ENCODE measurements around the gene FEZF2.

The FEZF2 gene

DNA sequence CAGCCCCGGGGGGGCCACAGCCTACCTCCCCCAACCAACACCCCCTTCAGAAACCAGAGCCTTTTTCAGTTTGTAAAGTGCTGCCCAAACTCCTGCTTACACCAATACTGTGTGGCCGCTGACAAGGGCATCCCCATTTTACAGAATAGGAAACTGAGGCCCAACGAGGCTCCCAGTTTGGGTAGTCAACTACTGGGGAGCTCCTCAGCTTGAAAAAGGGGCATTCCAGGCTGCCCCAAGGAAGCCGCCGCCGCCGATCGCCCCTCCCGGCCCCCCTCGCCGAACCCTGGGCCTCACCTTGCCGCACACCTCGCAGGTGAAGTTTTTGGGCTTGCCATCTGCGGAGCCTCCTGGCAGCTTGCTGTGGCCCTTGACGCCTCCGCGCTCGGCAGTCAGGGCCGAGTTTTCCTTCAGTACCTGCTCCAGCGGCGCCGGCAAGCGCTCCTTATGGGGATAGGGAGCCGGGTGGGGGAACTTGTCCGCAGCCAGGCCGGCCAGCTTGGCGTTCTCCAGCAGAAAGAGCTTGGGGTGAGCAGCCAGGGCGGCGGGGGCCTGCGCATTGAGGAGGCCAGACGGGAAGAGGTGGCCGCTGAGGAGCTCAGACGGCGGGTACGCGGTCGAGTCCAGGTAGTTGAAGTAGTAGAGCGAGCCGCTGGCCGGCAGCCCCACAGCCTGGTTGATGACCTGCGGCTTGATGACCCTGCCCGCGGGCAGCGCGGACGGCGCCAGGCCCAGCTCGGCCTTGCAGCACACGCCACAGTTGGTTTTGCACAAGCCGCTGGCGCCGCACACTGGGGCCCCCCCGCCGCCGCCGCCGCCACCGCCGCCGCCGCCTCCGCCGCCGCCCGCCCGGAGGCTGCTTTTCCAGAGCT lies 1.4 kb downstream of the FEZF2 start:
- no peak for DNase-seq

DNA sequence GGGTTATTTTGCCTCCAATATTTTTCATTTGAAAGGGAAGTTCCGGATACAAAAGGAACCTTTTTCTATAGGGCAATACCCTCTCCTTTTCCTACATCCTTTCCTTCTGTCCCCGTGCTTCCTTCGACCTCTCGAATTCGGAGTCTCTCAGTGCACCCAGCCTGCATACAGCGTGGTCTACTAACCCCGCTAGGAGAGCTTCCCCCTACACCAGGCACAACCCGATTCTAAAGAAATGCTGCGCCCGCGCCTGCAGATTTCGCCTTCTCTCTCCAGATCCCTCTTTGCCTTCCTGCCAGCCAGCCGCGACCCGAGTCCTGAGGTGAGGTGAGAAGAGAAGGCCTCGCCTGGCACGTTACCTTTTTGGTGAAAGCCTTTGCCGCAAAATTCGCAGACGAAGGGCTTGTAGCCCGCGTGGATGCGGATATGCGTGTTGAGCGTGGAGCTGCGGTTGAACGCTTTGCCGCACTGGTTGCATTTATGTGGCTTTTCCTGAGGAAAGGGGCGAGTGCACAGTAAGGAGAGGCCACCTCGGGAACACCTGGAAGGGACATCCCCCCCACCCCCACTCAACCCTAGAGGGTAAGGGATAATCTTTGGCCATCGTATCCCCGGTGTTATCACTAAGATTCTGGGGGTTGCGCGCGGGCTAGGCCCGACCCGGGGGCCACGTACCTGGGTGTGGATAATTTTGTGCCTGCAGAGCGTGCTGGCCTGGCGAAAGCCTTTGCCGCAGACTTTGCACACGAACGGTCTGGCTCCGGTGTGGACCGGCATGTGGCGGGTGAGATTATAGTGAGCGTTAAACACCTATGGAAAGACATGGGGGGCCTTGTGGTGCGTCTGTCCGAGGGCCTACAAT lies 2.3 kb downstream of the FEZF2 start:
- DNase-seq = no peak

DNA sequence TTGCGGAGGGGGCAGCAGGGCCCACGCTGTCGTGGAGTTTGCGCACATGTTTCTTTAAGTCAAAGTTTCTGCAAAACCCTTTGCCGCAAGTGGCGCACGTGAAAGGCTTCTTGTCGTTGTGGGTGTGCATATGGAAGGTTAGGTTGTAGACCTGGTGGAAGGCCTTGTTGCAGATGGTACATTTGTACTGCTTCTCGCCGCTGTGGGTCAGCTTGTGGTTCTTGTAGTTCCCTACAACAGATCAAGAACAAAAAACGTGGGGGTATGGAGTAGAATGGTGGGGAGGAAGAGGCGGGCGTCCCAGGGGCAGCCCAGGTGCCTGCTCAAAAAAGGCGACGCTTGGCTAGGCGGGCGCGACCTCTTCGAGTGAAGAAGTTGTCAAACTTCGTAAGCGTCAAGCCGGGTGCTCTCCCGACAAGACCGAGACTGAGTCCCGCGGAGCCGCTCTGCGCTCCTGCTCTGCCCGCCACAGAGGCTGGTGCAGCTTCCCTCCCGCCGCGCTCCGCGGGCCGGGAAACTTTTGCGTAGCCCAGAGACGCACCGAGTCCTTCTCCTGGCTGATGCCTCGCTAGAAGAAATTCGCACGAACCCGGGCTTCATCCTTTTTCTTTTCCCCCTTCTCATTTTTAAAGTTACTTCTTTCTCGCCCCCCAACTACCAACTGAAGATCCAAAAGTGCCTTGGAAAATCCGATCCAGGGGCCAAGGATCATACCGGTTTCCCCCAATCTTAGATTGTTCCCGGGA lies 3.1 kb downstream of the FEZF2 start:
- DNase-seq = no peak

DNA sequence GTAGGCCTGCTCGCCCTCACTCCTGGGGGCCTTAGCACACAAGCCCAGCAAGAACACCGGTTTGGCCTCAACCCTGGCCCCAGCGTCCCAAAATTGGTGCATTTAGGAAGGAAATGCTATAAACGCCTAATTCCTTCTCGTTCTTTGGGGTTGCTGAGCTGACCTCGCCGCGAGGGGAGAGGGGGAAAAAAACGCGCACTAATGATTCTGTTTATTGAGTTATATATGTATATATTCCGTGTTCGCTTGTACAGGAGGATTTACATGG lies 3.9 kb downstream of the FEZF2 start:
- DNase-seq = no peak

DNA sequence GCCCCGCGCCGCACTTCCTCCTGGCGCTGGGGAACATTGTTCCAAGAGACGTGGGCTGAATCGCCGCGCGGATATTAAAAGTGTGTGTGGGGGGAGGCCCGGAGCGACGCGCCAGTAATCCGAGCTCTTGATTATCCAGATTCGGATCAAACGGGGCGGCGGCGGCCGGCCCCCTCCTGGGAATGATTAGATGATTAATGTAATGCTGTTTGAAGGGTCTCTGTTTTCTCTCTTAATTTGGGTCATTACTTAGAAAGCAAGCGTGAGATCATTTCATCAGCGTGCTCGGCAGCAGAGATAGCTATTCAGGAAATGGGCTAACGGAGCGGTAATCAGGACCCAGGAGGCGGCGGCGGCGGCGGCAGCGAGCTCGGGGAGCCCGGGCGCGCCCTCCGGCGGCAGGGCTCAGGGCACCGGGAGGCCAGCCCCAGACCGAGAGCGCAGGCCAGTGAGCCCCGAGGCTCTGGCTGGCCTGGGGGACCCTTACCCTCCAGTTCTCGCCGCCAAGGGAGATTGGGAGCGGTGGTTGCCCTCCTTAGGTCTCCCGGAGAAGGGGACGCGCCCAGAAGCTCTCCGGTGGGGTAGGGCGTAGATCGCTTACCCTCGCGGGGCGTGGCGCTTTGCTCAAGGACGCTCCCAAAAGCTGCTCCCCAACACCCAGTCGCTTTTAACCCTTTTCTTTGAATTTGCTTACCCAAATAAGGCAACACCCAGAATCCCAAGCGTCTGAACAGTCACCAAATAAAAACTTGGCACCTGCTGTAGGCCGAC lies 4.5 kb downstream of the FEZF2 start:
- DNase-seq = no peak

DNA sequence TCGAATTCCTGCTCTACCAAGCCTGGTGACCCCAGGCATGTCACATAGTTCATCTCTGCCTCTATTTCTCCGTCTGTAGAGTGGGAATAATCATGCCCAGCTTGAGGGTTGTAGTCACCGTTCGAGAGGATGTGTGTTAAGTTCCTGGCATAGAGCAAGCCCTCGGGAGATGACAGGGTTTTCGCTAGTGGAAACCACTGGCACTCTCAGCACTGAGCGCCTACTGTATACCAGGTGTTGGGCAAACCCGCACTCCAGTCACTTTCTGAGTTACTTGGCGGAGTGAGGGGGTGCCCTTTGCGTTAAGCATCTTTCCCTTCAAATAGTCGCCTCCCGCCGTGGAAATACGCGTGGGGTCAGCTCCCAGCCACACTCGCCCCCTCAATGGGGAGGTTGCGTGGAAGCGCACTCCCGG lies 5.1 kb downstream of the FEZF2 start:
- no peak for DNase-seq

DNA sequence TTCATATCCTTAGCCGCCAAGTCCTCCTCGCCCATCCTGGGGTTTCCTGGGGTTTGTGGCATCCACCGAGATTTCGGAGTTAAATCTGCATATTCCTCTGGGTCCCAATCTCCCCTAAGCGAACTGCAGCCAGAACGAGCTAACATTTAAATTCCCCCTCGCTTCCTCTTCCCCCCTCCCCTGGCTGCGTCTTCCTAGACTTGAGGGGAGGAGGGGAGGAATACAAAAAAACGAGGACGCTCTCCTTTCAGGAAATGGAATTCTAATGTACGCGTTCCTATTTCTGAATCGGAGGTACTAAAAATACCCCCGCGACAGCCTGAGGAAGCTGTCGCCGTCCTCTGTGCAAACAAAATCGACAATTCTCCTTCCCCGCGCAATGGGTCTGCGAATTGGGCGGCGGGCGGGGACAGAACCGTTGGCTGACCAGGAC lies 5.6 kb downstream of the FEZF2 start:
- DNase-seq = no peak

DNA sequence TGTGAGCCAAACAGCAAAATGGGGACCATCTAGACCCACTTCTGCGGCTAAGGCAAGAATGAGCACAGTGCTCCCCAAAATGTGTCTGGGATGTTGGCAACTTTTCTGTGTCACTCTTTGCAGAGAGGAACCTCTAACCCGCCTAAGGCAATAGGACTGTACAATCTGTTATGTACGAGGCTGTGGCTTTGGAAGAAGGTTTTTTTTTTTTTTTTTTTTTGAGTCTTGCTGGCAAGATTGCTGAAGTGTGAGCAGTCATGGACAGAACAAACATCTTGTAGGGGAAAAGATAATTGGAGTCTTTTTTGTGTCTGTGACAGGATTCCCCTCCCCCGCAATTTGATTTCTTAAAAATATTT lies 7.2 kb downstream of the FEZF2 start:
- DNase-seq = no peak

DNA sequence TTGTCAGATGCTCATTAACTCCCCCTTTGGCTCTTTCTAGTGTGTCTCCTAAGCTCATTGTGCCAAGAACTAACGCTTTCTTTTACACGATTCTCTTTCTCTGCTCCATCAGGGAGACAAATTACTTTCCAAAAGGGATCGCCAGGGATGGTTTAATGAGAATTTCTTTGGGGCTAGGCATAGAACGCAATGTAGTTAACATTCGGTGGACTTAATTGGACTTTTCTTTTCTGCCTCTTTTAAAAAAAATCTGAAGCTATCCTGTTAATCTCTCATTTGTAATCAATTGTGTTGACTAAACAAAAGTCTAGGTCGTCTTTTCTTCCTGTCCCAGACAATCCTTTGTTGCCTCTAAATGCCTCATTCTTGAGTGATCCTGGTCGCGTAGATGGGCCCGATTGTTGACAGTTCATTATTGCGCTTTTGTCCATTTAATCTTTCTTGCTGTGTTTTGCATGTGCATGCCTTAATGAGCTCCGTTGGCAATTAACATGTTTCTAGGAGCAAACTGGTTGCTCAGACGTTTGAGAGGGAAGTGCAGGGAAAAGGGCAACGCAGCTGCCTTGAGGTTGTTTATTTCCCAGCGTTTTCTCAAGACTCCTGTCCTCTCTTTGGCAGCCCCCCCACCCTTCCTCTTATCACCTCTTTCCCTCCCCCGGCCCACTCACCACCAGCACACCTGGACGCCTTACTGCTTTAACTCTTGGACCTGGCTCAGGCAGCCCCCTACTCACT lies 7.8 kb downstream of the FEZF2 start:
- DNase-seq = no peak

DNA sequence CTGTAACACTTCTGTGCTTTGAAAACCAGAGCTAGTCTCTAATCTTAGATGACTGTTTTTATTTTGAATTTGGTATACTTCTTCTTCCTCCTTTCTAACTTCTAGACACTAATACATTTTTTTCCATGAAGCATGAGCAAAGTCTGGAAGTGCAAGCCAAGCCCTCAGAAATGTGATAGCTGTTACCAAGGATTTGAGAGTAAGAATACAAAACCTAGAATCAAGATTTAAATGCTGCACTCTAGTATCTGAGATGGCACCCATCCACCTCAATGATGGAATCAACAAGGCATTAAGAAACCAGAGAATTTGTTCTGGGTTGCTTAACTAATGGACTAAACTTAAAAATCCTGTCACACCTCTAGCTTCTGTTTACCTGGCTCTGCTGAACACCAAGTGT lies 9.2 kb downstream of the FEZF2 start:
- DNase-seq = no peak

DNA sequence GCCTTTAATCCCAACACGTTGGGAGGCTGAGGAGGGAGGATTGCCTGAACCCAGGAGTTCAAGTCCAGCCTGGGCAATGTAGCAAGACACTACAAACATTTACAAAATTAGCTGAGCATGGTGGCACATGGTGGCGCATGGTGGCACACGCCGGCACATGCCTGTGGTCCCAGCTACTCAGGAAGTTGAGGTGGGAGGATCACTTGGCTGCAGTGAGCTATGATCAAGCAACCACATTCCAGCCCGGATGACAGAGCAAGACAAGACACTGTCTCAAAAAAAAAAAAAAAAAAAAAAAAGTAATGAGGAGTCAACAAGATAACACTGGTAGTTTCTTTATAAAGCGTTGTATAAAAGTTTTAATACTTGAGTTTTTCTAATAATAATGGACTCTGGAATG lies 10.1 kb downstream of the FEZF2 start:
- DNase-seq = no peak

DNA sequence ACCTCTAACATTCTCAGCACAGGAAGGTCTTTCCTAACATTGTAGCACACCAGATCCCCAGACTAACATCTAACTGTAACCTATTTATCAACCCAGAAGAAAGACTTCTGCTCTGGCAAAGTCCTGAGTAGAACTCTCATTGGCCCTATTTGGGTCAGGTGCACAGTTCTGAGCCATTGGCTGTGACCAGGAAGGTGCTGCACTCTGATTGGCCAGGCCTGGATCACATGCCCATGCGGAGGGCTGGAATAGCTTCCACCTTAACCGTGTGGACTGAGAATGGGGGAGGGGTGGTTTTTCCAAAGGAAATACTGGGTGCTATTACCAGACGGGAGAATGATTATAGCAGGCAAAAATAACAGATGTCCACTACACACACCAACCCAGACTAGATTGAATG lies 11.5 kb downstream of the FEZF2 start:
- no peak for DNase-seq

DNA sequence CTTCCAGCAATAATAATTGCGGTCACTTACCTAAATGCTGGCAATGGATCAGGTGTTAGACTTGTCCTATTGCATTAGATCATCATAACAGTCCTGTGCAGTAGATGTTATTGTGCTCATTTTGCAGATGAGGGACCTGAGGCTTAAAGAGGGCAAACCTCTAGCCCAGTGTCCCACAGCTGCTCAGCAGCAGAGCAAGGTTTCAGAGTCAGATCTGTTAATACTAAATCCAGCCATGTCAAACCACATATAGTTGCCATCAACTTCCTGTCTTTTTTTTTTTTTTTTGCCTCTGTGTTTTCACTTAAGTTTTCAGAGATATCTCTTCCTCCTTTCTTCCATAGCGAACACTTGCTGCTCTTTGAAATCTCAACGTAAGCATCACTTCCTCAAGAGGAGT lies 12.1 kb downstream of the FEZF2 start:
- DNase-seq = no peak

DNA sequence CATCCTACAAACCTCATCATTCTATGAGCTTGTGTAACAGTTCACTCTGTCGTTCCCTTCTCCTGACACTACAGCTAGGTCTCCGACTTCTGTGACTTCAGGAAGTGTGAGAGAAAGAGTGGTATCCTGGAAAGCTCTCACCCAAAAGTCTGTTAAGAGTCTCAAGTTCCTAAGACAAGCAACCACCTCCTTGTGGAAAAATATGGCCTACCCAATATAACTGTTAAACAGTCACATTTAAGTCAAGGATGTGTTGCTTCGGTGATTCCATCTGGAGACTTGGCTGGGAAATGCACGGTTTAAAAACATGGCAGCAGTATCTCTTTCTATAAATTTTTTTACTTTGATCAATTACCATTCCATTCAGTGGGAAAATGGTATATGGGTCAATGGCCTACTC lies 13.8 kb downstream of the FEZF2 start:
- DNase-seq = no peak

DNA sequence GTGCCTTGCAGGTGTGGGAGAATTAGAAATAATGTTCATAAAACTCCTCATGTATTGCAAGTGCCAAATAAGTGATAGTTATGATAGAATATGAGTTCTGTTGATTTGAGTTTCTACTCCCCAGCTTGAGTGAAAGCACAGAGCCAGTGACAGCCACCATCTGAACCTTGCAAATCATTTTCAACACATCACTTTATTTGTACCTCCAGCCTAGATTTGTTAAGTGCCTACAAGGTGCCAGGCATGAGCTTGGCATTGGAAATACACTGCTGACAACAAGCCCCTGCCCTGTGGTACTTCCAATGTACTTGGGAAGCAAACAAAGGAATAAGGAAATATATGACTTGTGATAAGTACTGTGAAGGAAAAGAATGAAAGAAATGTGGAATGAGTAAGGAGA lies 17.0 kb downstream of the FEZF2 start:
- no peak for DNase-seq

DNA sequence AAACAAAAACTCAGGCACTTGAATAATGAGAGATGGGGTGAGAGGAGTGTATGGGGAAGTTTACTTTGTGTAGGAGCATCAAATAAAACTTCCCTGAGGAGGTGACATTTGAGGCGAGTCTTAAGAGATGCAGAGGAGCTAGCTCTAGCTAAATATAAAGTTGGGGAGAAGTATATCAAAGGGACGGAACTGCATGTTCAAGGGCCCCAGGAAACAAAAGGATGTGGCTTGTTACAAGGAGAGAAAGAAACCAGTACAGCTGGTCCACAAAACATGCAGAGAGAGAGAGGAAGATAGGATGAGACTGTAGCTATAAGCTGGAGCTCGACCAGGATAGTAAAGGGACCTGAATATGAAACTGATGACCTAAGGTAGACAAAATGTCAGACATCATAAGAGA lies 17.6 kb downstream of the FEZF2 start:
- no peak for DNase-seq

DNA sequence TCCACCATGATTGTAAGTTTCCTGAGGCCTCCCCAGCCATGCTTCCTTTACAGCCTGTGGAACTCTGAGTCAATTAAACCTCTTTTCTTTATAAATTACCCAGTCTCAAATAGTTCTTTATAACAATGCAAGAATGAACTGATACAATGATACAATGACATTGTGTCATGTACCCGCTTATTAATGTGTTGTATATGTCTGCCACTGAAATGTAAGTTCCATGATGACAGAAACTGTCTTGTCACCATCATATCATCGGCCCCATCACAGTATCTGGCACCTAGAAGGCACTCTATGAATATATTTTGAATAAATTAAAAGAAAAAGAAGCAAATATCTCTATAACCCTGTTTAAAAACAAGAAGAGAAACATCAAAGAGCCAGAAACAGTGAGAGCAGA lies 29.6 kb downstream of the FEZF2 start:
- no peak for DNase-seq

DNA sequence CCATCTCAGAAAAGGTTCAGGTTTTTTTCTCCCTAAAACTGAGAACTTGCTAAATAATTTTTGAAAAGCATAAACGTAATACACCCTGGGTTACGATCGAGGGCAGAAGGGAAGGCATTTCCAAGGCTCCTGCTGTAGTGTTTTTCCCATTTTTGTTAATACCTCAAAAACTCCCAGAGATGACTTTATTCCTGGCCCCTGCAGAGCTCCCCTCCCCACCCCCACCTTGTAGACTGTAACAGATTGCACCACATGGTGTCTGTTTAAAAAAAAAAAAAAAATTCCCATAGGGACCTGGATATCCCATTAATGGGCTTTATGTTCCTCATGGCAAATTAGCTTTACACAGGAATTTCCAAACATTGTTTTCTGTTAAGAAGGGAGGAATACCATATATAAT lies 38.2 kb downstream of the FEZF2 start:
- no peak for DNase-seq

DNA sequence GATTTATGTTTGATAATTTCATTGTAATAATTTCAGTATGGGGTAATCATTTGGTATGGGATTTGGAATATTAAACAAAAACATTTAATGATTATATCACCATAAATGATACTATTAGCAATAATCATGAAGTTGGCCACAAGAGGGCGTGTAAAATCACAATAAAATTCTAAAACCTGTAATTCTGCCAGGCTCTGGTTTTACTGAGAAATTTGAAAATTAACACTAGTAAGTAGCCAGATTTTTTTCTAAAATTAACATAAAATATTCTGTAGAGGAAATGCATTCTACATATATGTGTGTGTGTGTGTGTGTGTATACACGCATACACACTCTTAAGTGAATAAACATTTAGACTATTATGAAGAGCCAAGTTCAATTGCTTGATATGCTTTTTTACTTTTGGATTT lies 40.5 kb downstream of the FEZF2 start:
- DNase-seq = no peak

DNA sequence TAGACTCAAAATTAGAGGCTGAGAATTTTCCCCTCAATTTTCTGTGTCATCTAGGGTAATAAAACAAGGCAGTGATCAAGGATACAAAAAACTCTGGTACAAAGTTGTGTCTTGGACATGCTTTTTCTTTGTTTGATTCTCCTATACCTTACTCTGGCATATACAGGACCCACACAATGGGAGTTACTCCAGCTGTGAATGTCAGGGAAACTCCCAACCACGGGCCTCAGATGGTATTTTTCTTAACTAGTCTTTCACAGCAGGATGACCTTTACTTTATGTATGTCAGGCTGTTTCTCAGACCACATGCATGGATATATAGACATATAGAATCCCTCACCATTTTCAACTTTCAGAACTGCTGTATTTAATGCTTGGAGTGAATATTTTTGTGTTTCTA lies 41.3 kb downstream of the FEZF2 start:
- no peak for DNase-seq

DNA sequence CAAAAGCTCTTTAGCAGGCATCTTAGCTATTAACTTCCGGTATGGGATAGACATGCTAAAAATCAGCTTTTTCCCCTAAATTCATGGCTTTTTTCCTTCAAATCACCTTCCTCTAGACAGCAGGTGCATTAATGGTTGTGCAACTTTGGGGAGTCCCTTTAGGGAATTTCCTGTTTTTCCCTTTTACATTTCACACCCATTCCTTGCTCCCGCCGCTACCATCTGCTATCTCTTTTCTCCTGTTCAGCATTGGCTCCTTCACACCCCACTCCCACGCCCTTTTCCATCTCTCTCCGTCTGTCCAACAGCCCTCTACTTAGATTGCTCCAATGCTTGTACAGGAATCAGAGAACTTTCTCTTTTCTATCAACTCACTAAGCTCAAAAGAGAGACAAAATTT lies 43.4 kb downstream of the FEZF2 start:
- DNase-seq = no peak

DNA sequence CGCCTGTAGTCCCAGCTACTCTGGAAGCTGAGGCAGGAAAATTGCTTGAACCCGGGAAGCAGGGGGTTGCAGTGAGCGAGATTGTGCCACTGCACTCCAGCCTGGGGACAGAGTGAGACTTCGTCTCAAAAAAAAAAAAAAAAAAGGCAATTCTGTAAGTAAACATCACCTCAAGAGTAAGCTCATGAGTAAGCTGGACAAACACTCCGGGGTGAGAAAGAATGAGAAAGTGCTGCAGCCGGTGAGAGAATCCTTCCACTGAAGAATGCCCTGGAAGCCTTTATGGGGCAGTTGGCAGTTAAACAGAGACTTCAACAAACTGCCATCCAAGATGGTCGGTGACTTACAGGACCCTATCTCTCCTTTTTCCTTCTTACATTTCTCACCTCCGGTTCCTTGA lies 47.5 kb downstream of the FEZF2 start:
- DNase-seq = no peak
